Measurements from ENCODE around the gene OR12D1.

Gene OR12D1

GRCh38 chr6:29466241-29466640 is 51.5 kb downstream of the OR12D1 start:
- no peak for DNase-seq

Measured in NCI-H2029 treated with DMSO at 0.1 percent for 48 hours (cell line).